ENCODE measurements around the gene AMFR. TPM values are rescaled to one million over a fixed set of nuclear protein-coding genes. Genes with fewer than 3 reads are reported as not detected.

Gene AMFR
- total RNA-seq, 1 experiment from 2014 or later: 25.6 TPM

- Histone ChIP-seq H3K4ac (ENCODE audit: low read depth, low read length) (no peak overlapping the region), H3K18ac (ENCODE audit: insufficient read length, low read depth, low read length) (no peak overlapping the region), H2BK20ac (ENCODE audit: low read depth, low read length, poor library complexity, severe bottlenecking) (no peak overlapping the region), H3K14ac (ENCODE audit: insufficient read depth, low read length) (peak overlapping the region; percentile 82), H4K20me1 (ENCODE audit: control insufficient read depth, insufficient read depth, insufficient read length) (no peaks in the 10 kb centered on the region), H3K4me2 (ENCODE audit: insufficient read depth, insufficient read length, low read length) (peak overlapping the region; percentile 100), H2BK120ac (ENCODE audit: low read depth, low read length, poor library complexity, severe bottlenecking) (no peak overlapping the region), H2AK5ac (ENCODE audit: insufficient read length, low read length) (no peak overlapping the region), H3K79me2 (ENCODE audit: insufficient read depth, low read length) (peaks cover 2% of the 10 kb centered on the region; the same call in 1 of the 2 replicates), H2AFZ (ENCODE audit: low read length) (no peak overlapping the region), H2BK15ac (ENCODE audit: low read depth, low read length) (no peak overlapping the region), H2BK12ac (ENCODE audit: insufficient read length, low read depth, low read length) (no peak overlapping the region), H3K9ac (ENCODE audit: extremely low read depth, insufficient read length, low read length) (peak overlapping the region; percentile 47), H3K27ac (ENCODE audit: insufficient read length, low read depth, low read length) (no peak overlapping the region), H3K9me3 (ENCODE audit: control insufficient read depth, low read depth, low read length) (no peaks in the 10 kb centered on the region), H4K91ac (ENCODE audit: insufficient read length, low read depth, low read length) (no peak overlapping the region), H2BK5ac (ENCODE audit: insufficient read length, low read length) (no peak overlapping the region), H4K5ac (ENCODE audit: insufficient read length, low read depth, low read length) (no peak overlapping the region), H3K23me2 (ENCODE audit: insufficient read length, low read depth, low read length, poor library complexity, severe bottlenecking) (peaks cover 7% of the 10 kb centered on the region), H3K23ac (ENCODE audit: insufficient read length, low read depth, low read length) (no peak overlapping the region), H3T11ph (ENCODE audit: low read length) (no peak overlapping the region), H4K8ac (replicated peaks; ENCODE audit: insufficient read length, low read depth, low read length) (no peak overlapping the region), H3K56ac (ENCODE audit: insufficient read length, low read depth, low read length) (no peak overlapping the region), H3K27me3 (ENCODE audit: insufficient read depth, low read length) (no peaks in the 10 kb centered on the region; the same call in 1 of the 2 replicates), H3K79me1 (ENCODE audit: insufficient read depth, low read depth, low read length, poor library complexity, severe bottlenecking) (peaks cover 3% of the 10 kb centered on the region), H3K4me1 (ENCODE audit: insufficient read depth, low read length) (peaks cover 7% of the 10 kb centered on the region; the same call in 1 of the 2 replicates)
- Mint-ChIP-seq H3K36me3 (ENCODE audit: insufficient read depth in 1 of 3, low read depth in 3 of 3) (no peaks in the 10 kb centered on the region; a peak in 2 of 7 replicates), H3K27me3 (ENCODE audit: low read depth) (peaks cover 17% of the 10 kb centered on the region), H3K4me3 (peak overlapping the region; percentile 85 to 95), H3K4me1 (peaks cover 39 to 45% of the 10 kb centered on the region in 2 experiments), H3K9me3 (no peaks in the 10 kb centered on the region), H3K27ac (peak overlapping the region in 1 of 3 experiments; percentile 13; a peak in 1 of 7 replicates)
- no peak for TF ChIP-seq CTCF (conservative IDR thresholded peaks at IDR 0.05)
- WGBS (ENCODE audit: extremely low coverage, insufficient read length, low lambda C conversion rate): no CpG with 5 or more reads among the region's 79 CpGs
- peak; percentile 45 for DNase-seq
Observed at GRCh38 chr16:56424791-56425438, 430 bp downstream of the AMFR start.
